ENCODE results near the gene THAP7.
"Not testable (repeated sequence)": the region's sequence is repeated elsewhere in the genome, so short reads cannot be mapped to it uniquely, and the experiment has no call there.

THAP7 gene

GRCh38 chr22:21014202-21014725 lies 12.3 kb upstream of the THAP7 start:
- TF ChIP-seq, protein P1, sequence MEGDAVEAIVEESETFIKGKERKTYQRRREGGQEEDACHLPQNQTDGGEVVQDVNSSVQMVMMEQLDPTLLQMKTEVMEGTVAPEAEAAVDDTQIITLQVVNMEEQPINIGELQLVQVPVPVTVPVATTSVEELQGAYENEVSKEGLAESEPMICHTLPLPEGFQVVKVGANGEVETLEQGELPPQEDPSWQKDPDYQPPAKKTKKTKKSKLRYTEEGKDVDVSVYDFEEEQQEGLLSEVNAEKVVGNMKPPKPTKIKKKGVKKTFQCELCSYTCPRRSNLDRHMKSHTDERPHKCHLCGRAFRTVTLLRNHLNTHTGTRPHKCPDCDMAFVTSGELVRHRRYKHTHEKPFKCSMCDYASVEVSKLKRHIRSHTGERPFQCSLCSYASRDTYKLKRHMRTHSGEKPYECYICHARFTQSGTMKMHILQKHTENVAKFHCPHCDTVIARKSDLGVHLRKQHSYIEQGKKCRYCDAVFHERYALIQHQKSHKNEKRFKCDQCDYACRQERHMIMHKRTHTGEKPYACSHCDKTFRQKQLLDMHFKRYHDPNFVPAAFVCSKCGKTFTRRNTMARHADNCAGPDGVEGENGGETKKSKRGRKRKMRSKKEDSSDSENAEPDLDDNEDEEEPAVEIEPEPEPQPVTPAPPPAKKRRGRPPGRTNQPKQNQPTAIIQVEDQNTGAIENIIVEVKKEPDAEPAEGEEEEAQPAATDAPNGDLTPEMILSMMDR (IDR thresholded peaks at IDR 0.05), result no peak
- no peak for TF ChIP-seq ZFX (IDR thresholded peaks at IDR 0.05; ENCODE audit: borderline replicate concordance)
- H3K27ac ChIP-seq, result peak overlapping the region; percentile 91

DNA sequence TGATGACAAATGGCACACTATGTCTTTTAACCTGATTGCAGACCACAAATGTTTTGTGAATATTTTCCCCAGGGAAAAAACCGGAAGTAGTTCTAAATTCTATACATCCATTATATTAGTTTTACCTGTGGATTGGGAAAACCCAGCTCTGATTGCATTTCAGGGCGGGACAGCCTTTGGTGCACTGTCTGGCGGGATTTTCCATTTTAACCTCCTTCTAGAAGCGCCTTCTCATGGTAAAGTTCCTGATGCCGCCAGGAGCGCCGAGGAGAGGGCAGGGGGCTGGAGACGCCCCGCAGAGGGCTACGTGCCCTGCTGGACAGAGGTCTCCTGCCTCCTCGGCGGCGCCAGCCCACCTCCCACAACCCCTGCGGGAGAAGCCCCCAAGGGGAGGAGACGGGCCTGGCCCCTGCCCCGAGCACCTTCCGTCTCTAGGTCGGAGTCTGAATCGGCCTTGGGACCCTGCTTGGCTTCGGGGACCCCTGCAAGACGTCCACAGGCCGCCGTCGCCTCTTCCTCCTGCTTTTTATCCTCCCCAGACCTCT lies 11.8 kb upstream of the THAP7 start:
- TF ChIP-seq ZFX (IDR thresholded peaks at IDR 0.05; ENCODE audit: borderline replicate concordance), result no peak
- TF ChIP-seq, protein P1 (IDR thresholded peaks at IDR 0.05), result no peak
- H3K27ac ChIP-seq, result peak overlapping the region; percentile 91

DNA sequence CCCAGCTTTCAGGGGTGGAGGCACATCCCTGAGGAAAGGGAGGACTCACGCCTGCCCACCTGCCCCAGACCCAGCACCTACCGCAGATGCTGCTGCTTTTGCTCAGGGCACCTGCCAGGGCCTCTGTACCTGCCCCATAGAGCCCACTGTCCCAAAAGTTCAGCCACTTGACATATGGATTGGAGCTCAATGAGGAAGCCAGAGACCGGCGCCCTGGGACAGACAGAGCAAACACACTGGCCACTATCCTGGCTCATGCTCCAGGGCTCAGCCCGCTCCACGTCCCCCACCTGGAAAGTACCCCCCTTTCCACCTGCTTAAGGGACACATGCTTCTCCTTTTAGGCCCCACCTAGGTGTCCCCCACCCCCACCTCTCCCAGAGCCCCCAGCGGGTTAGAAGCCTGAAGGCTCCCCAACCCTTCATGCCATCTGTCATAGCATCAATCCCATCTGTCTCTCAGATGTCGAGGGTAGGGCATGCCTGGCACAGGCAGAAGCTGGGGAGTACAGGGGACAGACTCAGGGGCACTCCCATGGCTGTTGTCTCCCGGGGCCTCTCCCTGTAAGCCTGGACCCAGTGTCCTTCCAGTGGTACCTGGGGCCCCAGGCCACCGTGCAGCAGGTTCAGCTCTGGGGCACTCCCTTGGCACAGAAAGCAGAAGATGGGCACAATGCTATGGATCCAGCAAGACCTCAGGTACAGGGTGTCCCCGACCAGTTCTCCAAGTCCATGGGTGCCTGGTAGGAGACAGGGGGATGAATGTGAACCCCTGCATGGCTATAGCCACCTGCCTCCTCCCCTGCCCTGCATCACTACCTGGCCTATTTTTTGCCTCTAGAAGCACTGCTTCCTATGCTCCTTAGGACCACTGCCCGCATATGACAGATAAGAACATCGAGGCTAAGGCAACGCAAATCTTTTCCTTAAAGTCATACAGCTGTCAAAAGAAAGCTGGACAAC lies 10.8 kb upstream of the THAP7 start:
- H3K27ac ChIP-seq, result peak overlapping the region; percentile 91
- no peak for TF ChIP-seq ZFX (IDR thresholded peaks at IDR 0.05; ENCODE audit: borderline replicate concordance)
- TF ChIP-seq, protein P1 (IDR thresholded peaks at IDR 0.05), result no peak

GRCh38 chr22:21010426-21011113 lies 8.7 kb upstream of the THAP7 start:
- TF ChIP-seq ZFX (IDR thresholded peaks at IDR 0.05; ENCODE audit: borderline replicate concordance), result no peak
- TF ChIP-seq, protein P1 (IDR thresholded peaks at IDR 0.05), result no peak
- H3K27ac ChIP-seq, result no peak overlapping the region

DNA sequence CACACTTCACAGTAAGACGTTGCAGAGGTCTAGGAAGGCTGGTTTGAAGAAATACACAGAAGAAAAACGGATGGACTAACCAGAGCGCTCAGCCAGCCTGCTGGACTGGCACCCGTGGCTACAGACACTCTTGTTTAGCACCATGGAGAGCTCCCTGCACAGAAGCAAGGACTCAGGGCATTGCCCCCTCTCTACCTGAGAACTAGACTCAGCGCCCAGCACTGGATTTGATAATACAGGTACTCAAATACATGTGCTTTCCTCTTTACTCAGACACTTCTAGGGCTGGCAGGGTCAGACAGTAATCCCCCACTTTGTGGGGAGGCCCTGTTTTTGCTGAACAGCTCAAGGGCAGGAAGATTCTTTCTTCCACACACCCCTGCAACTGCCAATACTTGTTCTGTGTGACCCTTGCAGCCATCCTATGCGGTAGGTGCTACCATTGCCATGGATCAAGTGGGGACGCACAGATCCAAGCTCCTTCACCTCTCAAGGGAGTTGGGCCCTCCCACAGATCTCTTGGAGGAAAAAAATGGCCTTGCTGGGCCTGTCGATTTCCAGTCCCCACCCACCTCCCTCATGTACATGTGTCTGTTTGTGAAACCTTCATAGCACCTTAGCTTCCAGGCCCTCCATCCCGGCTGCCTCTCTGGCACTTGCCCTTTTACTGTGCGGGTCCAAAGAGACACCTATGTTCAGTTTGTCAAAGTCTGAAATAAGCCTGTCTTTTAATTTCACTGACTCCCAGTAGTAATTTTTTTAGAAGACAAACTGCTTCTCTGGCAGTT lies 7.9 kb upstream of the THAP7 start:
- TF ChIP-seq, protein P1 (IDR thresholded peaks at IDR 0.05), result no peak
- no peak for TF ChIP-seq ZFX (IDR thresholded peaks at IDR 0.05; ENCODE audit: borderline replicate concordance)
- no peak overlapping the region for H3K27ac ChIP-seq

DNA sequence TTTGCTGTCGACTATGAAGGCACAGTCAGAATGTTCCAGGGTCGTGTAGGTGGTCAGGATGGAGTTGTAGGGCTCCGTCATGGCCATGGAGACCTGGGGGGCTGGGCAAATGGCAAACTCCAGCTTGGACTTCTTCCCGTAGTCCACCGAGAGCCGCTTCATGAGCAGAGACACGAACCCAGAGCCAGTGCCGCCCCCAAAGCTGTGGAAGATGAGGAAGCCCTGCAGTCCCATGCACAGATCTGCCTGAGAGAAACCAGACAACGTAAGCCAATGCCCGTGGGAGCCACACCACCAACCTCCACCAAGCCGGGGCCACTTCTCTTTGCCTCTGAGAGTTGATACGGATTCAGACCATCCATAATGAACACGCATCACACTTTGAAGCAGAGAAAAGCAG lies 7.3 kb upstream of the THAP7 start:
- not testable (repeated sequence) for H3K27ac ChIP-seq

GRCh38 chr22:21003782-21004181 lies 1.9 kb upstream of the THAP7 start:
- TF ChIP-seq, protein P1 (IDR thresholded peaks at IDR 0.05), result no peak
- no peak for TF ChIP-seq ZFX (IDR thresholded peaks at IDR 0.05; ENCODE audit: borderline replicate concordance)
- H3K27ac ChIP-seq, result peak overlapping the region; percentile 99
